Uterus (tissue), 4 donors: ENCODE data around the gene NSD1. TPM values are rescaled to one million over a fixed set of nuclear protein-coding genes. Genes with fewer than 3 reads are reported as not detected.

Experiments used
- DNase-seq, 2 donors: peaks; one replicate each; pipeline ENCODE4 v3.0.0-alpha.2; 2019 to 2020
- H3K27ac ChIP-seq, 2 donors: fragments of 200-600 bp; sonication (generic); 1 replicate in 1 of 2; 2 replicates in 1 of 2; pipeline ENCODE4 v1.5.1; 2016 to 2018
- H3K27me3 ChIP-seq, 2 donors: fragments of 200-600 bp; sonication (generic); one replicate each; pipeline ENCODE4 v1.5.1; 2018 to 2019; ENCODE audit warnings: control low read depth in 1 of 2
- H3K36me3 ChIP-seq, 2 donors: fragments of 200-600 bp; sonication (generic); one replicate each; pipeline ENCODE4 v1.5.1; 2019; ENCODE audit warnings: control low read depth in 1 of 2
- H3K4me1 ChIP-seq, 2 donors: fragments of 200-600 bp; sonication (generic); one replicate each; pipeline ENCODE4 v1.5.1; 2018 to 2019; ENCODE audit warnings: control low read depth in 1 of 2
- H3K4me3 ChIP-seq, 2 donors: fragments of 200-600 bp; sonication (generic); 1 replicate in 1 of 2; 2 replicates in 1 of 2; pipeline ENCODE4 v1.5.1; 2018 to 2019; ENCODE audit warnings: mild to moderate bottlenecking in 1 of 2
- H3K9me3 ChIP-seq, 2 donors: fragments of 200-600 bp; sonication (generic); one replicate each; pipeline ENCODE4 v1.5.1; 2019; ENCODE audit warnings: control low read depth in 1 of 2
- CTCF ChIP-seq, 4 experiments: fragments of 200-600 bp in 2 of 4; fragments of 450-650 bp in 2 of 4; sonication (generic) in 2 of 4; IDR thresholded peaks; one replicate each; pipeline ENCODE4 v1.5.1; 2016 to 2019; ENCODE audit warnings: antibody characterized with exemption in 4 of 4, mild to moderate bottlenecking in 2 of 4, moderate library complexity in 1 of 4
- POLR2A ChIP-seq, 2 donors: fragments of 450-650 bp; IDR thresholded peaks; one replicate each; pipeline ENCODE4 v1.6.1; 2016; ENCODE audit warnings: antibody characterized with exemption in 2 of 2, mild to moderate bottlenecking in 1 of 2, moderate library complexity in 1 of 2
- intact Hi-C: fragments of 100-400 bp; cut with DNase I; formaldehyde crosslinking; loops from one replicate; pipeline ENCODE4 v1.15.1; 2023; ENCODE audit warnings: low total_unique reads
- total RNA-seq, 4 donors: library from RNA; depleted of rRNA in 3 of 4; stranded (reverse); fragments of >200 nt in 3 of 4; gene quantifications; one replicate each; pipeline versions ENCODE4 v1.1.0 to v1.2.4, GENCODE V29; 2014 to 2023
- donor health status: DM: yes; HTN: yes; CAD: no.

The NSD1 gene
- total RNA-seq, 4 donors from 2014 or later: 24.1 to 132 (median 64.6) TPM

DNA sequence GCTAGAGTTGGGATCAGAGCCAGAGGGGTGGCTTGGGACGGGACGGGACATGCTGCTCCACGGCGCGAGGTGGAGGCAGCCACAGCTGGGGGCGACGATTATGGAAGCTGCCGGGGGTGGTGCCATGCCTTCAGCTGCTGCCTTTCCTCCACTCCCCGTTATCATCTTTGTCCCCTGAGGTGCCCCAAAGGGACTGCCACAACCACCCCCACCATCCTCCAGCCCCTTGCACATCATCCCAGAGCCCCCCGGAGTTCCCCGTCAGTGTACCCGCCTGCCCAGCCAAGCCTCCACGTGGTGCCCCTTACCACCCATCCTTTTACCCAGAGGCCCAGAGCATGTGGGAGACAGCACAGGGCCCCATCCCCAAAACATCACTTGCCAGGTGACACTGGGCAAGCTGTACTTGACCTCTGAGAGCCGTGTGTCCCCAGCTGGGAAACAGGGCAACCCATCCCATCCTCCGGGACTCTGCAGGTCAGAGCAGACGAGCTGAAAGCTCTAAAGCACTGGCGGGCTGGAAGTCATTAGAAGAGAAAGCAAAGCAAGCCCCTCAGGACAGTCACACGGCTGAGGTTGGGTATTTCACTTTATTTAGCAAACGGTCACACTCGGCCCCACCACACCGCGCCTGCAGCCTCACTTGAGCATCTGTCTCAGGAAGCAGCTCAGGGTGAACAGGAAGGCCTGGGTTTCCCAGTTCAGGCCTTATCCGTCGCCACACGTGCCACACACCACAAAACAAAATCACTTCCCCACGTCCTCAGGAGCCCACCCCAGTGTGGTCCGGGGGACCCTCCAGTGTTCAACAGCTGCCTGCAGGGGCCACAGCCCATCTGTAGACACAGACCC lies 197.6 kb downstream of the NSD1 start:
- TF ChIP-seq POLR2A (IDR thresholded peaks at IDR 0.05) (no peak), CTCF (IDR thresholded peaks at IDR 0.05) (no peak)
- intact Hi-C loops: no loop called here
- H3K4me3 ChIP-seq: no peak overlapping the region
- H3K27ac ChIP-seq: no peak overlapping the region
- no peak for DNase-seq
- H3K27me3 ChIP-seq: no peaks in the 10 kb centered on the region
- H3K36me3 ChIP-seq: no peaks in the 10 kb centered on the region
- H3K4me1 ChIP-seq: no peaks in the 10 kb centered on the region
- no peaks in the 10 kb centered on the region for H3K9me3 ChIP-seq

GRCh38 chr5:177332031-177332895 lies 198.7 kb downstream of the NSD1 start:
- no peak overlapping the region for H3K4me3 ChIP-seq
- no peaks in the 10 kb centered on the region for H3K9me3 ChIP-seq
- no peak for DNase-seq
- H3K36me3 ChIP-seq: no peaks in the 10 kb centered on the region
- no peaks in the 10 kb centered on the region for H3K27me3 ChIP-seq
- intact Hi-C loops: no loop called here
- H3K4me1 ChIP-seq: no peaks in the 10 kb centered on the region
- H3K27ac ChIP-seq: no peak overlapping the region
- TF ChIP-seq CTCF (IDR thresholded peaks at IDR 0.05): no peak
- no peak for TF ChIP-seq POLR2A (IDR thresholded peaks at IDR 0.05)

DNA sequence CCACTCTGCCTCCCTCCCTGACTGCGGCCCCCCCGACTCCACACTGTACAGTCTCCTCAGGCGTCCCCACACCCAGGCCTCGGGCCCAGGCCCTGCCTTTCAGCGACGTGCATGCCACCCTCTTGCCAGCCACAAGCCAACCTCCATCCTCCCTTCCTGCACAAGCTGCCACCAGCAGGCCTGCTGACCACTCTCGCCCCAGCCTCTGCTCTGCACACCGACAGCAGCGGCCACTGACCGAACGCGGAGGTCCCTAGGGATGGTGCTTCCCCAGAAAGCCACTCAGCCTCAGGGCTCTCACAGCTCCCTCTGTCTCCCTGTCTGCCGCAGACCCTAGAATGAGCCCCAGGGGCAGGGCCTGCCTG lies 199.3 kb downstream of the NSD1 start:
- H3K27me3 ChIP-seq: no peaks in the 10 kb centered on the region
- H3K27ac ChIP-seq: no peak overlapping the region
- no peak for DNase-seq
- no peaks in the 10 kb centered on the region for H3K9me3 ChIP-seq
- H3K4me1 ChIP-seq: no peaks in the 10 kb centered on the region
- TF ChIP-seq CTCF (IDR thresholded peaks at IDR 0.05) (no peak), POLR2A (IDR thresholded peaks at IDR 0.05) (no peak)
- H3K4me3 ChIP-seq: no peak overlapping the region
- H3K36me3 ChIP-seq: no peaks in the 10 kb centered on the region
- intact Hi-C loops: no loop called here

GRCh38 chr5:177333420-177334154 lies 200.0 kb downstream of the NSD1 start:
- H3K27ac ChIP-seq: no peak overlapping the region
- DNase-seq: no peak
- TF ChIP-seq POLR2A (IDR thresholded peaks at IDR 0.05) (no peak), CTCF (IDR thresholded peaks at IDR 0.05) (no peak)
- H3K36me3 ChIP-seq: no peaks in the 10 kb centered on the region
- intact Hi-C loops: no loop called here
- H3K4me1 ChIP-seq: no peaks in the 10 kb centered on the region
- H3K9me3 ChIP-seq: no peaks in the 10 kb centered on the region
- no peak overlapping the region for H3K4me3 ChIP-seq
- no peaks in the 10 kb centered on the region for H3K27me3 ChIP-seq
